Fibroblast of lung (primary cell): ENCODE data around the gene CAVIN2. TPM values are rescaled to one million over a fixed set of nuclear protein-coding genes. Genes with fewer than 3 reads are reported as not detected.

Experiments used
- DNase-seq, 2 donors: peaks; one replicate each; pipeline versions ENCODE4 v3.0.0 to v3.0.0-alpha.2; 2010; ENCODE audit warnings: low read depth in 2 of 2
- H2AFZ ChIP-seq: 2 replicates; pipeline ENCODE4 v1.5.1; 2012; ENCODE audit warnings: low read length, control low read depth, inconsistent platforms
- H3K27ac ChIP-seq: 2 replicates; pipeline ENCODE4 v1.5.1; 2011; ENCODE audit warnings: low read length, control low read depth; ENCODE audit not compliant: insufficient read depth
- H3K27me3 ChIP-seq: 2 replicates; pipeline ENCODE4 v1.5.1; 2011; ENCODE audit warnings: mild to moderate bottlenecking, low read length; ENCODE audit not compliant: control insufficient read depth, insufficient read depth
- H3K36me3 ChIP-seq: 2 replicates; pipeline ENCODE4 v1.5.1; 2011; ENCODE audit warnings: low read length; ENCODE audit not compliant: control insufficient read depth, insufficient read depth
- H3K4me1 ChIP-seq: 2 replicates; pipeline ENCODE4 v1.5.1; 2011; ENCODE audit warnings: low read length; ENCODE audit not compliant: control insufficient read depth, insufficient read depth; ENCODE audit errors: extremely low read depth
- H3K4me2 ChIP-seq: 2 replicates; pipeline ENCODE4 v1.5.1; 2011; ENCODE audit warnings: low read length, control low read depth; ENCODE audit not compliant: insufficient read depth; ENCODE audit errors: extremely low read depth
- H3K4me3 ChIP-seq, 4 experiments: fragments of 200-600 bp in 1 of 4; sonication (generic) in 1 of 4; replicated peaks in 1 of 4; 2 replicates each; pipeline ENCODE4 v1.5.1; 2011 to 2016; ENCODE audit warnings: low read length in 4 of 4, low read depth in 3 of 4, mild to moderate bottlenecking in 3 of 4, control low read depth in 2 of 4, inconsistent platforms in 1 of 4, mixed read lengths in 1 of 4; ENCODE audit not compliant: insufficient read depth in 1 of 4; ENCODE audit errors: control extremely low read depth in 1 of 4
- H3K79me2 ChIP-seq: 2 replicates; pipeline ENCODE4 v1.5.1; 2012; ENCODE audit warnings: mild to moderate bottlenecking, low read length, inconsistent platforms; ENCODE audit not compliant: control insufficient read depth, insufficient read depth
- H3K9ac ChIP-seq: 2 replicates; pipeline ENCODE4 v1.5.1; 2011; ENCODE audit warnings: mild to moderate bottlenecking, low read length, control low read depth; ENCODE audit not compliant: insufficient read depth
- H3K9me3 ChIP-seq: 2 replicates; pipeline ENCODE4 v1.5.1; 2012; ENCODE audit warnings: low read depth, low read length; ENCODE audit not compliant: control insufficient read depth, insufficient read depth
- H4K20me1 ChIP-seq: 2 replicates; pipeline ENCODE4 v1.5.1; 2011; ENCODE audit warnings: low read length; ENCODE audit not compliant: control insufficient read depth, insufficient read depth; ENCODE audit errors: extremely low read depth
- CTCF ChIP-seq, 2 donors: IDR thresholded peaks in 1 of 2; conservative IDR thresholded peaks in 1 of 2; 1 replicate in 1 of 2; 2 replicates in 1 of 2; pipeline ENCODE4 v1.5.1; 2011 to 2012; ENCODE audit warnings: low read length in 2 of 2, control low read depth in 1 of 2, inconsistent platforms in 1 of 2, low read depth in 1 of 2, mild to moderate bottlenecking in 1 of 2
- EZH2 ChIP-seq: IDR thresholded peaks from 2 replicates; pipeline ENCODE4 v1.5.1; 2012; ENCODE audit warnings: low read length, control low read depth, mild to moderate bottlenecking; ENCODE audit errors: missing control alignments
- polyA plus RNA-seq, 2 donors: library from polyadenylated mRNA; depleted of rRNA in 1 of 2; stranded (reverse) in 1 of 2; unstranded in 1 of 2; fragments of >200 nt; gene quantifications; 2 replicates each; pipeline ENCODE4 v1.2.1, GENCODE V29; 2011 to 2012; ENCODE audit warnings: missing spikeins in 1 of 2
- total RNA-seq: library from RNA; depleted of rRNA; stranded (reverse); fragments of >200 nt; gene quantifications from 2 replicates; pipeline ENCODE4 v1.2.1, GENCODE V29; 2014

The CAVIN2 gene
- total and polyA plus RNA-seq, 2 donors (not counting 1 experiment from before 2014, with no cell fraction given): 25.1 to 28.1 TPM

- no peak overlapping the region for H3K4me3 ChIP-seq
- TF ChIP-seq EZH2 (no peak), CTCF (conservative IDR thresholded peaks at IDR 0.05 in 1 of 2, IDR thresholded peaks at IDR 0.05 in 1 of 2; ENCODE audit: low read depth in 1 of 2, low read length in 2 of 2) (no peak)
- DNase-seq: no peak
- H2AFZ ChIP-seq: no peak overlapping the region
- no peaks in the 10 kb centered on the region for H3K79me2 ChIP-seq
- H3K4me2 ChIP-seq: no peak overlapping the region
- no peak overlapping the region for H3K9ac ChIP-seq
- no peaks in the 10 kb centered on the region for H3K9me3 ChIP-seq
- no peaks in the 10 kb centered on the region for H3K36me3 ChIP-seq
- no peak overlapping the region for H3K27ac ChIP-seq
- no peaks in the 10 kb centered on the region for H3K27me3 ChIP-seq
- H3K4me1 ChIP-seq: no peaks in the 10 kb centered on the region
- no peaks in the 10 kb centered on the region for H4K20me1 ChIP-seq
These were observed 25.8 kb downstream of the CAVIN2 start for GRCh38 chr2:191821078-191821477.

- Histone ChIP-seq H3K9ac (no peak overlapping the region), H3K4me3 (no peak overlapping the region), H3K27me3 (no peaks in the 10 kb centered on the region), H3K27ac (no peak overlapping the region), H4K20me1 (no peaks in the 10 kb centered on the region), H3K9me3 (no peaks in the 10 kb centered on the region), H3K4me1 (no peaks in the 10 kb centered on the region), H2AFZ (peak overlapping the region; percentile 66), H3K79me2 (no peaks in the 10 kb centered on the region), H3K4me2 (no peak overlapping the region), H3K36me3 (no peaks in the 10 kb centered on the region)
- peak in 1 of 2 donors; percentile 40 for DNase-seq
- no peak for TF ChIP-seq CTCF (conservative IDR thresholded peaks at IDR 0.05 in 1 of 2, IDR thresholded peaks at IDR 0.05 in 1 of 2; ENCODE audit: low read depth in 1 of 2, low read length in 2 of 2)
- TF ChIP-seq EZH2: no peak
These were observed 28.1 kb downstream of the CAVIN2 start for GRCh38 chr2:191818725-191819350.

- H3K9me3 ChIP-seq: no peaks in the 10 kb centered on the region
- no peaks in the 10 kb centered on the region for H4K20me1 ChIP-seq
- H3K4me3 ChIP-seq: no peak overlapping the region
These were observed 28.8 kb downstream of the CAVIN2 start for GRCh38 chr2:191818133-191818532.

More at GRCh38 chr2:191818133-191818532, 28.8 kb downstream of the CAVIN2 start:
- no peaks in the 10 kb centered on the region for H3K4me1 ChIP-seq
- DNase-seq: no peak
- TF ChIP-seq EZH2 (no peak), CTCF (conservative IDR thresholded peaks at IDR 0.05 in 1 of 2, IDR thresholded peaks at IDR 0.05 in 1 of 2; ENCODE audit: low read depth in 1 of 2, low read length in 2 of 2) (no peak)
- H3K9ac ChIP-seq: no peak overlapping the region
- no peaks in the 10 kb centered on the region for H3K79me2 ChIP-seq
- H2AFZ ChIP-seq: no peak overlapping the region
- H3K27me3 ChIP-seq: no peaks in the 10 kb centered on the region
- no peak overlapping the region for H3K4me2 ChIP-seq
- H3K36me3 ChIP-seq: no peaks in the 10 kb centered on the region
- no peak overlapping the region for H3K27ac ChIP-seq
